Kidney (tissue), 14 donors: ENCODE measurements around the gene TCP11L1. TPM values are rescaled to one million over a fixed set of nuclear protein-coding genes. Genes with fewer than 3 reads are reported as not detected.

Experiments
- DNase-seq, 5 donors: peaks; one replicate each; pipeline ENCODE4 v3.0.0-alpha.2; 2013 to 2020
- FAIRE-seq: peaks from 2 replicates; lab custom pipeline; 2012; peaks lifted over from hg19 to GRCh38; lab: Jason Lieb, UNC
- H3K27ac ChIP-seq, 2 donors: one replicate each; pipeline ENCODE4 v1.7.0; 2013; ENCODE audit warnings: low read depth in 2 of 2, low read length in 2 of 2, inconsistent platforms in 1 of 2
- H3K27me3 ChIP-seq: one replicate; pipeline ENCODE4 v1.7.1; 2013; ENCODE audit warnings: low read length, inconsistent platforms; ENCODE audit not compliant: control insufficient read depth, insufficient read depth
- H3K36me3 ChIP-seq, 3 donors: one replicate each; pipeline versions ENCODE4 v1.7.0 to v1.7.1; 2013; ENCODE audit warnings: low read length in 3 of 3, control low read depth in 1 of 3, inconsistent platforms in 1 of 3; ENCODE audit not compliant: insufficient read depth in 3 of 3, control insufficient read depth in 2 of 3
- H3K4me1 ChIP-seq, 3 donors: one replicate each; pipeline versions ENCODE4 v1.7.0 to v1.7.1; 2013; ENCODE audit warnings: low read length in 3 of 3, inconsistent platforms in 1 of 3, low read depth in 1 of 3; ENCODE audit not compliant: control insufficient read depth in 2 of 3, insufficient read depth in 2 of 3
- H3K4me3 ChIP-seq, 3 donors: one replicate each; pipeline versions ENCODE4 v1.7.0 to v1.8.1; 2013; ENCODE audit warnings: low read length in 3 of 3, control low read depth in 1 of 3, inconsistent platforms in 1 of 3
- H3K9ac ChIP-seq, 3 donors: one replicate each; pipeline versions ENCODE4 v1.7.0 to v1.7.1; 2013; ENCODE audit warnings: low read length in 3 of 3, control low read depth in 1 of 3, inconsistent platforms in 1 of 3
- H3K9me3 ChIP-seq, 3 donors: one replicate each; pipeline versions ENCODE4 v1.7.0 to v1.7.1; 2013; ENCODE audit warnings: low read length in 3 of 3, control low read depth in 1 of 3, inconsistent platforms in 1 of 3; ENCODE audit not compliant: control insufficient read depth in 2 of 3, insufficient read depth in 1 of 3
- CTCF ChIP-seq: IDR thresholded peaks from 3 replicates; pipeline ENCODE4 v1.5.1; 2012; ENCODE audit warnings: mild to moderate bottlenecking, moderate library complexity, borderline replicate concordance; ENCODE audit not compliant: insufficient read depth; ENCODE audit errors: extremely low read depth
- intact Hi-C: fragments of 100-400 bp; cut with DNase I; formaldehyde crosslinking; loops from one replicate; pipeline ENCODE4 v1.11.1; 2022
- polyA plus RNA-seq: library from polyadenylated mRNA; stranded (reverse); fragments of 350-450 nt; fragmentation: Illumina TruSeq; extraction: RNeasy Lipid Tissue Mini Kit (QIAGEN cat#74804); gene quantifications from one replicate; pipeline ENCODE4 v1.2.3, GENCODE V29; 2014; ENCODE audit warnings: low read depth, low replicate concordance; ENCODE audit not compliant: insufficient read depth
- total RNA-seq: library from RNA; stranded (reverse); fragmentation: NEBNext Ultra II Directional; extraction: Animal tissue kit (Norgen Biotek cat#: 25700); gene quantifications from one replicate; pipeline ENCODE4 v1.2.1, GENCODE V29; 2021
- donor health status: control.
- donor health status: control.
- donor health status: control.
- donor health status: control.
- donor health status: control.
- donor health status: DM: yes; HTN: yes; CAD: no.
- donor health status: Normal renal cell carcinoma (clear cell type).

TCP11L1 gene
- total and polyA plus RNA-seq, 2 donors from 2014 or later = 4.0 to 17.9 TPM

GRCh38 chr11:33033493-33033892 is 5.9 kb upstream of the TCP11L1 start:
- H3K4me1 ChIP-seq = no peaks in the 10 kb centered on the region
- no peaks in the 10 kb centered on the region for H3K9me3 ChIP-seq
- H3K36me3 ChIP-seq = no peaks in the 10 kb centered on the region
- no peak for TF ChIP-seq CTCF
- no peak for DNase-seq
- no peak for FAIRE-seq
- H3K27me3 ChIP-seq = no peaks in the 10 kb centered on the region
- no peak overlapping the region for H3K4me3 ChIP-seq
- intact Hi-C loops = no loop called here
- no peak overlapping the region for H3K9ac ChIP-seq
- no peak overlapping the region for H3K27ac ChIP-seq

DNA sequence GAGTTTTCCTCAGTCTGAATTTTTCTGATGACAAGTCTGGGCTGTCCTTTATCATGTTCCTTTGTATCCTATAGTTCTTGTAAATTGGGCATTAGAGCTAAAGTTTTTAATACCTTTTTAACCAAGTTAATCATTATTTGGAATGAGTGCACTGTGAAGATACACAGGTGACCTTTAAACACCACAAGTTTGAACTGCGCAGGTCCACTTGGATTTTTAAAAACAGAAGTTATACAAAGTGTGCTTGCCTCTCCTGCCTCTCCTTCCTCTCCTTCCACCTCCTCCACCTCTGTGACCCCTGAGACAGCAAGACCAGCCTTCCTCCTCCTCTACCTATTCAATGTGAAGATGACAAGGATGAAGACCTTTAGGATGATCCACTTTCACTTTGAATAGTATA is 4.4 kb upstream of the TCP11L1 start:
- Histone ChIP-seq H3K9ac (no peak overlapping the region), H3K9me3 (no peaks in the 10 kb centered on the region), H3K4me3 (peak overlapping the region in 1 of 3 donors; percentile 42), H3K4me1 (no peaks in the 10 kb centered on the region), H3K27me3 (no peaks in the 10 kb centered on the region), H3K27ac (no peak overlapping the region), H3K36me3 (no peaks in the 10 kb centered on the region)
- DNase-seq (no peak), FAIRE-seq (no peak)
- TF ChIP-seq CTCF = no peak
- intact Hi-C loops = no loop called here

DNA sequence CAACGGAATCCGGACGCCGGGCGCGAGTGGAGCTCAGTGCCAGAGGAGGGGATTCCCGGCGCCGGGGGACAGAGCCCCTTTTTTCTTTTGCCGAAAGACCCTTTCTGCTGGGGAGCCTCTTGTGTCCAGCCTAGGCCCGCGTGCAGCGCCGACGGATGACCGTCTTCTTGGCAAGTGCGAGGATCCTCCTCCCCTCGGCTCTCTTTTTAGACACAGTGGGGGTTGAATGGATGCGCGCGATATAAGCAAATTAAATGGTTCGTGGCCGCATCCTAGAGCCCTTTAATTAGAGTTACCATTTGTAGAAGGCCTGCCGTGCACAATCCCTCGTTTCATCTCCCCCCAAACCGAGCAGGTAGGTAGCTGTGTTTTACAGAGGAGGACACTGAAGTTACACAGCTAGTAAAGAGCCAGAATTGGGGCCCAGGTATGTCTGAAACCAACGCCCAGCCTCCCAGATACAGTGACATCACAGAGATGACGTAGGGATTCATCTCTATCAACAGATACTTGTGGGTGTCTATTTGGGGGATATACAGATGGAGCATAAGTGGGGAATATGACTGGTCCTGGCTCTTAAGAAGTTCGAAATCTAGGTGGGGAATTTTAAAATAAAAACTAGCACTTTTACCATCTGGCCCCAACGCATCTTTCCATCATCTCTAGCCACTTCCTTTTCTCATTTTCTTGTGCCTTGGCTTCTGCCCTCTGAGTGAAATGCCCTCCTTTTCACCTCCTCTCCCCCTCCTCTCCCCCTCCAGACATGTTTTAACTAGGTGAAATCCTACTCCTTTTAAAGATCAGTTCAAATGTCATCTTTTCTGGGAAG is 875 bp downstream of the TCP11L1 start:
- intact Hi-C loops = no loop called here

More for the DNA sequence above, 875 bp downstream of the TCP11L1 start:
- no peaks in the 10 kb centered on the region for H3K9me3 ChIP-seq
- H3K36me3 ChIP-seq = no peaks in the 10 kb centered on the region
- peak overlapping the region; percentile 83 to 88 (median 87) for H3K4me3 ChIP-seq
- H3K27me3 ChIP-seq = no peaks in the 10 kb centered on the region
- peak overlapping the region; percentile 3 to 89 (median 57) for H3K9ac ChIP-seq
- DNase-seq (peak in 3 of 5 donors; percentile 18 to 63 (median 51)), FAIRE-seq (no peak)
- peak overlapping the region; percentile 99 for H3K27ac ChIP-seq
- no peak for TF ChIP-seq CTCF
- peaks cover 0 to 11% (median 10%) of the 10 kb centered on the region in 3 donors for H3K4me1 ChIP-seq
